ENCODE measurements around the gene ATP4A. TPM values are rescaled to one million over a fixed set of nuclear protein-coding genes. Genes with fewer than 3 reads are reported as not detected.

ATP4A gene
- total RNA-seq, 1 donor from 2014 or later, result not detected

GRCh38 chr19:35565016-35565856 lies 1.8 kb upstream of the ATP4A start:
- no peak for DNase-seq (ENCODE audit: low read depth, low spot score)

GRCh38 chr19:35562776-35563175 lies 682 bp downstream of the ATP4A start:
- DNase-seq (ENCODE audit: low read depth, low spot score), result no peak

GRCh38 chr19:35562336-35562735 lies 1.1 kb downstream of the ATP4A start:
- no peak for DNase-seq (ENCODE audit: low read depth, low spot score)

- DNase-seq (ENCODE audit: low read depth, low spot score), result no peak
These were observed 2.0 kb downstream of the ATP4A start for GRCh38 chr19:35561436-35561835.

DNA sequence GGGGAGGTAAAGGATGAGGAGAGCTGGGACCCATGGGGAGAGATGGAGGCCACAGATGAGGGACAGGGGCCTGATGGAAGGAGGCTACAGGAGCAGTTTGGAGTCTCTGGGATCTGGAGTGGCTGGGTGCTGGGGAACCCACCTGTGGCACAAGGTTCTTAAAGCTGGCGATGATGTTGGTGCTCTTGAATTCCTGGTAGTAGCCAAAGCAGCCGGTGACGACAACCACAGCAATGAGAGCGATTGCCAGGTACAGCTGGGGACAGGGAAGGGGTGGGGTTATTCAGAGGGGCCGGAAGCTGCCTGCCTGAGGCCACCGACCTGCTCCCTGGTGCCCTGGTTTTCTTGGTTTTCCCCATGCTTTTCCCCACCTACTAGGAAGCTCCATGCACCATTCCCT lies 2.8 kb downstream of the ATP4A start:
- DNase-seq (ENCODE audit: low read depth, low spot score), result no peak

DNA sequence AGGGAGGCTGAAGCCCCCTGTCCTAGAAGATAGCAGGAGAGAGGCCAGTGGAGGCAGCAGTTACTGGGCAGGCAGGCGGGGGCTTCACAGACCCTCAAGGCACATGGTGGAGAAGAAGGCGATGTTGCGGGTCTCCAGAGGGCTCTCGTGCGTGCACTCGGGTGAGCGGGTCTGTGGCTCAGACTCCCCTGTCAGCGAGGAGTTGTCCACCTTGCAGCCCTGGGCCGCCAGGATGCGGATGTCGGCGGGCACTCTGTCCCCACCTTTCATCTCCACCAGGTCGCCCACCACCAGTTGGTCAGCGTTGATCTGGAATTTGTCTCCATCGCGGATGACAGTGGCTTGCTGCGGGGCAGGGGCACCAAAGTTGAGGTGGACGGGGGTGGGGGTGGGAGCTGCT lies 3.2 kb downstream of the ATP4A start:
- no peak for DNase-seq (ENCODE audit: low read depth, low spot score)

DNA sequence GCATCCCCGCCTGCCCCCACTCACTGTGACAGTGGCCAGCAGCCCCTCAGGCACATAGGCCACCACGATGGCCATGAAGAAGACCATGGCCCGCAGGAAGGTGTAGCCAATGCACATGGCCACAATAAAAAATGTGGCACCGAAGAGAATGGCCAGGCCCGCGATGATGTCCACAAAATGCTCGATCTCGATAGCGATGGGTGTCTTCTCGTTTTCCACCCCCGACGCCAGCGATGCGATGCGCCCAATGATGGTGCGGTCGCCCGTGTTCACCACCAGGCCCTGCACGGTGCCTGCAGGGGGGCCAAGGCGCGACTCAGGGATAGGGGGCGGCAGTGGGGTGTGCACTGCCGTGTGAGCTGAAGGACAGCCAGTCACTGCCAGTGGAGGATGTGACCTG lies 3.7 kb downstream of the ATP4A start:
- DNase-seq (ENCODE audit: low read depth, low spot score), result no peak

DNA sequence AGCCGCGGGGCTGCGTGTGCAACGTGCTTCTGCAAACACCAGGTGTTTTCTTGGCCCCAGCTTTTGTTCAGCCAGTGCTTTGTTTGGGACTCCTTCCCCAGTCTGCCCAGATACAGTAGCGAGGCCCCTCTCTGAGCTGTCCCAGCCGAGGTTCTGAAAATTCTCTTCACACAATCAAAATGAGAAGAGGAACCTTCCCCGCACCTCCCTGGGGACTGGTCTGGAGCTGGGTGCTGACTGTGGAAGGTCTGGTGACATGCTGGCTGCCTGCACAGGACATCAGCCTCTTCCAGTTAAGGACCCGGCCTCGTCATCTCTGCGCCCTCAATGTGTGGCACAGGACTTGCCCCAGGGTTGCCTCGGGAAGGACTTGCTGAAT lies 4.2 kb downstream of the ATP4A start:
- no peak for DNase-seq (ENCODE audit: low read depth, low spot score)

DNA sequence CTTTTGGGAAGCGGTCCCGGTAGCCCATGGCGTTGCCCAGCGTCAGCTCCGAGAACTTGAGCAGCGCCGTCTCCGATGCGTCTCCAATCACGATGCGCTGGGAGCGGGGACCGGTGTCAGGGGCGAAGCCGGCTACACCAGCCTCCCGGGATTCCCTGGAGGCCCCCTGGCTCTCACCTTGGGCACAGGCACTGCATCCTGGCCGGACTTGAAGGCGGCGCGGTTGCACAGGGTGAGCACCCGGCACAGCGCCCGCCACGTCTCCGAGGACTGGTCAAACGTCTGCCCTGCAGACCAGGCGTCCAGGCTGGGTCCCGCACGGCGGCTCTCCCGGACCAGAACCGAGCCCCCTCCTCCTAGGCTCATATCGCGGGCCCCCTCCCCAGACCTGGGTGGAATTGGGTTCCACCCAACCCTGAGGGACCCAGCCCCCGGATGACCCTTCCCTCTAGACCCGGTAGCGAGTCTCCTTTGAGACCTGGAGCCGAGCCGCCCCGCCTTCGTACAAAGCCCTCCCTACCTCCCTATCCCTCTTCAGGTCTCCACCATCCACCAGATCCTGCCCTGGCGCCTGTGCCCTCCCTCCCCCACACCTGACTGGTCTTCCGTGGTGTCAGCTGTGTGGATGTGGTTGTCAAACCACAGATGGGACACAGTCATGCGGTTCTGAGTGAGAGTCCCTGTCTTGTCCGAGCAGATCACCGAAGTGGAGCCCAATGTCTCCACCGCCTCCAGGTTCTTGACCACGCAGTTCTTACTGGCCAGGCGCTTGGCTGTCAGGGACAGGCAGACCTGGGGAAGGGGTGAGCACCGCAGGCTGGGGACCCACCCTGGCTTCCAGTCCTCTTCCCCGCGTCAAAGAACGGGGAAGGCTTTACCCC lies 4.8 kb downstream of the ATP4A start:
- no peak for DNase-seq (ENCODE audit: low read depth, low spot score)

GRCh38 chr19:35557539-35558399 lies 5.7 kb downstream of the ATP4A start:
- DNase-seq (ENCODE audit: low read depth, low spot score), result no peak

DNA sequence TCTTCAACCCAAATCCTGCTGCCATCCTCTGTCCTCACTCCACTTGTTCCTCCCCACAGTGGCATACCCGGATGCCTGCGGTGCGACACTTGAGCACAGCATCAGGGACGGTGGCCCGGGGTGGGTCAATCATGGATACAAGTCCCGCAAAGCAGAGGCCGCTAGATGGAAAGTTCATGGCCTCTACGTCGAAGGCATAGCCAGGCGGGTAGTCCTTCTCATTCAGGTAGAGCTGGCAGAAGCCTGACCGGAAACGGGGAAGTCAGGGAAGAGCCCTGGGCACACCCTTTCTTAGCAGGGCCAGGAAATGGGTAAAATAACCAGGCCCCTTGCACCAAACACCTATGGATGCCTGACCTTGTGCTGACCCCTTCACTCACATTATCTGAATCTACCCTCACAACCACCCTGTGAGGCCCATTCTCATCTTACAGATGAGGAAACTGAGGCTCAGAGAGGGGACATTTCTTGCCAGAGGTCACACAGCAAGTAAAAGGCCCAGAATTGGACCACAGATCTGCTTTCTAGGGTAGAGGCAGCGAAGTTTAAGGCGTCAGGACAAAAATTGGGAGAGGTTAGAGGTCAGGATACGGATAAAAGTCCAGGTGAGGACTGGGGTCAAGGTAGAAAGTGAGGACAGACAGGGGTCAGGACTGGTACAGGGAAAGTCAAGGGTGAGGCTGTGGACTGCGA lies 6.5 kb downstream of the ATP4A start:
- no peak for DNase-seq (ENCODE audit: low read depth, low spot score)

DNA sequence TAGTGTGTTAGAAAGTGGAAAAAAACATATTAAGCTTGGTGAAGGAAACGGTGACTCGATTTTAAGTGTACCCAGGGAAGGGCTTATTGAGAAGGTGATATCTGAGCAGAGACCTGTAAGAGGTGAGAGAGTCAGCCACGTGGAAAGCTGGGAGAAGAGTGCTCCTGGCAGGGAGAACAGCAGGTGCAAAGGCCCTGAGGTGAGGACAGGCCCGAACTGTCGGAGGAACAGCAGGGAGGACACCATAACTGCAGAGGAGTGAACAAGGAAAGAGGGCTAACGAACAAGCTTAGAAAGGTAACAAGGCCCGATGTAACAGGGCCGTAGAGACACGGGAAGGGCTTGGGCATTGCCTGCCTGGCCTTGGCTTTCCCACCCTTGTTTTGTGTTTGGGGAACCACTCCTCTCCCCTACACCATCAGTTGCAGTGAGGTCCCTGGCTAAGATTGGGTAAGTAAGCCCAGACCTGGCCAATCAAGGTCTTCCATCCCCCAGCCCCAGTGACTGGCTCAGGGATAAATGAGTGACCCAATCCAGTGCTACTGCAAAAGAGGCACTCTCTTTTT lies 7.3 kb downstream of the ATP4A start:
- DNase-seq (ENCODE audit: low read depth, low spot score), result no peak

DNA sequence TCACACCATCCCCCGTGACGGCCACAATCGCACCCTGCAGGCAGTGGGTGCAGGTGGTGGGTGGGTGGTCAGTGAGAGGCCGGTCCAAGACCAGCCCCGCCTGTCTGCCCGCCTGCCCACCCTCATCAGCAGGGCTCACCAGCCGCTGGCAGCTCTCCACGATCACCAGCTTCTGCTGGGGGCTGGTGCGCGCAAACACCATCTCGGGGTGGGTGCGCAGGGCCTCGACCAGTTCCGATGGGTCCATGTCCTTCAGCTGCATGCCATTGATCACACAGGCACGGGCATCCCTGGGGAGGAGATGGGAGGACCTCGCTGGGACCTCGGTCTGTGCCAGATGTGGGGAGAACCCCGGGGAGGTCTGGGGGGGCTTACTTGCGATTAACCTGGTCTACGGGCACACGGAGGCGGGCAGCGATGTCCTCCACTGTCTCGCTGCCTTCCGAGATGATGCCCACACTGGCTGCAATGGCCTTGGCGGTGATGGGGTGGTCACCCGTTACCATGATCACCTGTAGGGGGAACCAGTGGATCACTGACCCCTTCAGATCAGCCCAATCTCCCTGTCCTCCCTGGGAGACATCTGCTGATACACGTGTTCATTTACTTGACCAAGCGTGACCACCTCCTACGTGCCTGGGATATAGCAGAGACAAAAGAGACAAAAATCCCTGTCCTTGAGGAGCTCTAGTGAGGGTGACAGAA lies 8.0 kb downstream of the ATP4A start:
- no peak for DNase-seq (ENCODE audit: low read depth, low spot score)

GRCh38 chr19:35554076-35554475 lies 9.4 kb downstream of the ATP4A start:
- no peak for DNase-seq (ENCODE audit: low read depth, low spot score)

- no peak for DNase-seq (ENCODE audit: low read depth, low spot score)
These were observed 10.0 kb downstream of the ATP4A start for GRCh38 chr19:35553385-35554000.

DNA sequence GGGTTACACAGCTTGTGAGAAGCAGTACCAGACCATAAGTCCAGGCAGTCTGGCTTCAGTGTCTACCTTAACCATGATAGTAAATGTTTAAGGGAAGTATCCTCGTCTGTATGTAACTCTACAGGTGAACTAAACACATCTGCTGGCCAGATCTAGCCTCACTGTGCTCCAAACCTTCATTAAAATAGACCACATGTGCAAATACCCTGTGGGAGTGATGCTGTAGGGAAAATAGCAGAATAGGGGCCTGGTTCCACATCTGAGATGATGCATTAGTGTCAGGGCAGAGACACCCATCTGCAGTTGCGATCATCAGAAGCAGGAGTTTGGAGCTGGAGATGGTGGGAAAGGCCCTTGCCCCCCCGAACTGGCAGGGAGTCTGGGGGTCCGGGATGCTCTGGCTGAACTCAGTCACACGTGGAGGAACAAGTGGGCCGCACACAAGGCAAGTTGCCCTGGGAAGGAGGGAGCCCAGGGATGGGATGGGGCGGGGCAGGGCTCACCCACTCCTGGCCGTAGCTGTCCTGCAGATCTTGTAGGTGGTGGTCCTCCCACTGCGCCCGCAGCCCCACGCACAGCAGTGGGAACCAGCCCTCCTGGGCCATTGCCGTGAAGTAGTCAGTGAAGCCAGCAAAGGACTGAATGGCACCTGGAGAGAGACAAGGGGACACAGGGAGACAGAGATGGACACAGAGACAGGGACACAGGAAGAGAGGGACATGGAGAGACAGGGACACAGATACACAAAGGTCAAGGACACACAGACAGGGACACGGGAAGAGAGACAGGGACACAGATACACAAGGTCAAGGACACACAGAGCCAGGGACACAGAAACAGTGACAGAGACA lies 10.7 kb downstream of the ATP4A start:
- no peak for DNase-seq (ENCODE audit: low read depth, low spot score)

DNA sequence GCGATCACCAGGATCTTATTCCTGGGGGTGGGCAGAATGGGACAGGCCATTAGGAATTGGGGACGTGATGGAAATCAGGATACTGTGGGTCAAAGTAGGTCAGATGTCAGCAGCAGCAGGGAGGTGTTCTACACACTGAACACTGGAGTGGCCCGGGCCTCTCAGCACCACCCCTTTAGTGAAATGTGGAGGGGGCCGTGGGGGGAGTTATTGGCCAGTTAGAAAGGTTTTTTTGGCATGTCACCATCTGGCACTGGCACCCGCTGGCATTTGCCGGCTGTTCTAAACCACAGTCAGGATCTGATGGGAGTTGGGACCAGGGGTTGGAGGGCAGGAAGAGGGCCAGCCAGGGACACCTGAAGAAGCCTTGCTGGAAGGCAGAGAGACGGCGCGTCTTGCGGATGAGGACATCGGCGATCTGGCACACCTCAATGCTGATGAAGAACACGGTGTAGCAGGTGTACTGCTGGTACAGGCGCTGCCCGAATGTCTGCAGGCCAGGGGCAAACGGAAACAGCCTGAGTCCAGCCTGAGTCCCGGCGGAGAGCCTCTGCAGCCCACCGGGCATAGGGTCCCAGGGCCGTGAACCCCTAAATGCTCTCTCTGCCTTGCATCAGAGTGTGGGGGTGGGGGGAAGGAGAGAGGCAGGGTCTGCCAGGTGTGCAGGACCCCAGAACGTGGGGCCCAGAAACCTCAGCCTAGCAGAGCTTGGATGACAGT lies 12.2 kb downstream of the ATP4A start:
- no peak for DNase-seq (ENCODE audit: low read depth, low spot score)

Measured in pulmonary artery endothelial cell (primary cell).